Heart right ventricle (tissue), 16 donors: Measurements from ENCODE around the gene PDZD4. TPM values are rescaled to one million over a fixed set of nuclear protein-coding genes. Genes with fewer than 3 reads are reported as not detected.

Source experiments
- ATAC-seq, 8 donors: fragments of 200-7000 bp; cut with Tn5 transposase; one replicate each; pipeline ENCODE4 v1.9.1; 2020; ENCODE audit warnings: mild to moderate bottlenecking in 8 of 8, moderate library complexity in 8 of 8, moderate number of reproducible peaks in 1 of 8
- DNase-seq, 2 donors: peaks; one replicate each; pipeline ENCODE4 v3.0.0-alpha.2; 2020
- H3K27ac ChIP-seq, 10 donors: fragments of 200-600 bp; sonication (generic) in 2 of 10; one replicate each; pipeline versions ENCODE4 v1.5.0 to v1.8.0; 2020 to 2022; ENCODE audit warnings: mild to moderate bottlenecking in 3 of 10
- H3K27me3 ChIP-seq, 7 donors: fragments of 200-600 bp; one replicate each; pipeline ENCODE4 v1.8.0; 2021 to 2022; ENCODE audit warnings: mild to moderate bottlenecking in 2 of 7
- H3K36me3 ChIP-seq, 9 donors: fragments of 200-600 bp; sonication (generic) in 1 of 9; one replicate each; pipeline versions ENCODE4 v1.5.0 to v1.8.0; 2020 to 2022; ENCODE audit warnings: mild to moderate bottlenecking in 2 of 9
- H3K4me1 ChIP-seq, 9 donors: fragments of 200-600 bp; sonication (generic) in 1 of 9; one replicate each; pipeline versions ENCODE4 v1.5.0 to v1.8.0; 2020 to 2022; ENCODE audit warnings: mild to moderate bottlenecking in 4 of 9
- H3K4me3 ChIP-seq, 10 donors: fragments of 200-600 bp; sonication (generic) in 2 of 10; one replicate each; pipeline versions ENCODE4 v1.5.0 to v1.8.0; 2020 to 2022; ENCODE audit warnings: mild to moderate bottlenecking in 7 of 10, moderate library complexity in 2 of 10
- H3K9me3 ChIP-seq, 11 donors: fragments of 200-600 bp in 10 of 11; sonication (generic) in 2 of 11; one replicate each; pipeline versions ENCODE4 v1.5.0 to v1.8.0; 2013 to 2022; ENCODE audit warnings: mild to moderate bottlenecking in 2 of 11, control low read depth in 1 of 11, moderate library complexity in 1 of 11
- CTCF ChIP-seq, 9 donors: fragments of 200-600 bp; sonication (generic) in 2 of 9; IDR thresholded peaks; one replicate each; pipeline versions ENCODE4 v1.5.0 to v1.8.0; 2021 to 2022; ENCODE audit warnings: antibody characterized with exemption in 9 of 9, mild to moderate bottlenecking in 5 of 9, moderate library complexity in 1 of 9
- WGBS, 2 donors: extraction: QIAGEN DNeasy Blood & Tissue Kit; methylation state at CpG; one replicate each; pipeline ENCODE4 v1.1.7; 2013; ENCODE audit warnings: inconsistent platforms in 1 of 2; 5-methylcytosine and 5-hydroxymethylcytosine counted together
- intact Hi-C, 10 donors: fragments of 100-400 bp; cut with DNase I; formaldehyde crosslinking; loops; one replicate each; pipeline versions ENCODE4 v1.11.1 to v1.14.2; 2022
- polyA plus RNA-seq, 2 donors: library from polyadenylated mRNA; stranded (reverse); fragments of 200-250 nt; gene quantifications; one replicate each; pipeline ENCODE4 v1.2.3, GENCODE V29; 2013
- total RNA-seq, 10 donors: library from RNA; stranded (reverse); fragmentation: NEBNext Ultra II Directional in 3 of 10; extraction: Animal tissue kit (Norgen Biotek cat#: 25700) in 3 of 10; gene quantifications; one replicate each; pipeline versions ENCODE4 v1.2.1 to v1.2.4, GENCODE V29; 2021 to 2023
- donor health status: Arrhythmogenic right ventricular cardiomyopathy.
- donor health status: ischemic (EF 13 %, LVEDD 7.1; RV severe dilation, severe dysfunction).
- donor health status: healthy with polysubstance abuse.
- donor health status: DM: no; HTN: yes; CAD: no.
- donor health status: DM: no; HTN: no; CAD: no.
- donor health status: ischemic (EF 25% LVEDD 6.9; RV normal size, moderate dysfunction).
- donor health status: ischemic (EF 25% LVEDD 5.7; RV mildly dilated, moderate dysfunction).
- donor health status: healthy.
- donor health status: DM: yes; HTN: yes; CAD: no.
- donor health status: Ischemic cardiomyopathy.
- donor health status: ischemic (EF 35%, LVEDD 5.7; RV mildly dilated, moderate dysfunction).
- donor health status: nonischemic (EF 11% LVEDD 7.7; RV severe dilation, severe dysfunction).
- donor health status: DM: yes; HTN: yes; CAD: no.
- donor health status: PGD.
- donor health status: ischemic (EF 29% LVEDD 5.4; RV normal size, mild dysfunction).
- donor health status: nonischemic (EF 23%, LVEDD 6.1; RV moderate dilation, normal function).

PDZD4 gene
- total and polyA plus RNA-seq, 12 donors = 1.2 to 4.5 (median 2.3) TPM

- H3K9me3 ChIP-seq = no peaks in the 10 kb centered on the region
- H3K4me1 ChIP-seq = peaks cover 0 to 16% (median 0%) of the 10 kb centered on the region in 9 donors
- no peak for TF ChIP-seq CTCF (IDR thresholded peaks at IDR 0.05)
- DNase-seq = no peak
- no peak overlapping the region for H3K27ac ChIP-seq
- H3K27me3 ChIP-seq = peaks cover 0 to 91% (median 0%) of the 10 kb centered on the region in 7 donors
- H3K36me3 ChIP-seq = no peaks in the 10 kb centered on the region
- 4 to 11% methylated on average over 8 to 60 of the region's 102 CpGs for WGBS, 2 donors
- peak overlapping the region in 4 of 10 donors; percentile 22 to 52 (median 28) for H3K4me3 ChIP-seq
- intact Hi-C loops = no loop called here
- ATAC-seq = no peak
These were observed 490 bp upstream of the PDZD4 start for GRCh38 chrX:153830640-153831428.

DNA sequence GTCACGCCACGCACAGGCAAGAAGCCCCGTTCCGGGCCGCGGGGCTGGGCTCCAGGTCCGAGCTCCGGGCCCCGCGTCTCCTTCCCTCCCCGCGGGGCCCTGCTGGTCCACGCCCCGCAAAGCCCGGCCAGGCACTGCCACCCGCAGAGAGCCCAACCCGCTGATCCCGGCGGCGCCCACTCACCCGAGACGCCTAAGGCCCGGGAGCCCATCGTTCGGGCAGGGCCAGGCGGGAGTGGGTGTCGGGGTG, 870 bp downstream of the PDZD4 start:
- ATAC-seq = peak in 5 of 8 donors; percentile 13 to 32 (median 17)
- 0 to 1% methylated on average over 11 to 26 of the region's 27 CpGs for WGBS, 2 donors

GRCh38 chrX:153828723-153829548, 1.4 kb downstream of the PDZD4 start:
- Histone ChIP-seq H3K9me3 (no peaks in the 10 kb centered on the region), H3K4me1 (peaks cover 0 to 16% (median 0%) of the 10 kb centered on the region in 9 donors), H3K4me3 (peak overlapping the region; percentile 18 to 55 (median 49)), H3K27ac (peak overlapping the region in 3 of 10 donors; percentile 16 to 51 (median 28)), H3K27me3 (peaks cover 0 to 94% (median 0%) of the 10 kb centered on the region in 7 donors), H3K36me3 (no peaks in the 10 kb centered on the region)
- intact Hi-C loops = no loop called here
- TF ChIP-seq CTCF (IDR thresholded peaks at IDR 0.05) = no peak
- DNase-seq (no peak), ATAC-seq (peak in 3 of 8 donors; percentile 32 to 56 (median 50))
- WGBS, 2 donors = 2 to 4% methylated on average over 27 to 47 of the region's 50 CpGs

More for the DNA sequence above, 870 bp downstream of the PDZD4 start:
- no peak for TF ChIP-seq CTCF (IDR thresholded peaks at IDR 0.05)
- Histone ChIP-seq H3K4me1 (peaks cover 0 to 16% (median 0%) of the 10 kb centered on the region in 9 donors), H3K9me3 (no peaks in the 10 kb centered on the region), H3K27ac (no peak overlapping the region), H3K4me3 (peak overlapping the region; percentile 18 to 55 (median 49)), H3K27me3 (peaks cover 0 to 90% (median 0%) of the 10 kb centered on the region in 7 donors), H3K36me3 (no peaks in the 10 kb centered on the region)
- DNase-seq = no peak
- intact Hi-C loops = no loop called here

DNA sequence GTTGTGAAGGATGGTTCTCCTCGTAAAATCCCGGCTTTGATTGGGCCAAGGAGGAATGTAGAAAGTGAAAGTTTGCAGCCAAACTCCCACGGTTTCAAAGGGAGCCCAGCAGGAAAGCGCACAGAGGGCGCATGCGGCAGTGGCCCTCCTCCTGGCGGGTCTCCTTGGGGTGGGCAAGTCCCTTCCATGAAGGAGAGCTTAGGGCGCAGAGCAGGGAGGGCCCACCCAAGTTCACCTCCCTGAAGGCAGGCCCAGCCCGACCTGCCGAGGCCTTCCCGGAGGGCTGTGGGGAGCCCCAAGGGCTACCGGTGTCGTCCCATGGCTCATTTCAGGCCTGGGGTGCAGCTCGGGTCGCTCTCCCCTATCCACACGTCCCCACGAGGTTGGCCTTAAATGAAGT, 2.0 kb downstream of the PDZD4 start:
- peaks cover 0 to 16% (median 0%) of the 10 kb centered on the region in 9 donors for H3K4me1 ChIP-seq
- peak in 2 of 8 donors; percentile 40 to 49 for ATAC-seq
- peak overlapping the region in 2 of 10 donors; percentile 16 to 51 for H3K27ac ChIP-seq
- WGBS, 2 donors = 21 to 46% methylated on average over 15 to 17 of the region's 17 CpGs
- no peak for DNase-seq
- H3K9me3 ChIP-seq = no peaks in the 10 kb centered on the region
- peak overlapping the region in 6 of 10 donors; percentile 46 to 55 (median 52) for H3K4me3 ChIP-seq
- H3K27me3 ChIP-seq = peaks cover 0 to 94% (median 0%) of the 10 kb centered on the region in 7 donors
- no peaks in the 10 kb centered on the region for H3K36me3 ChIP-seq
- intact Hi-C loops = no loop called here
- TF ChIP-seq CTCF (IDR thresholded peaks at IDR 0.05) = no peak
